Lung (tissue), 12 donors: ENCODE data around the gene PGAM1. TPM values are rescaled to one million over a fixed set of nuclear protein-coding genes. Genes with fewer than 3 reads are reported as not detected.

Experiments
- ATAC-seq: fragments of 200-7000 bp; cut with Tn5 transposase; one replicate; pipeline ENCODE4 v1.9.1; 2020; ENCODE audit warnings: moderate number of reproducible peaks; ENCODE audit not compliant: insufficient read depth, low FRiP score
- DNase-seq, 3 donors: peaks; one replicate each; pipeline ENCODE4 v3.0.0-alpha.2; 2013 to 2017
- H3K27ac ChIP-seq, 2 donors: one replicate each; pipeline ENCODE4 v1.5.1; 2013; ENCODE audit warnings: mild to moderate bottlenecking in 2 of 2, moderate library complexity in 2 of 2, control low read depth in 1 of 2, inconsistent platforms in 1 of 2, low read depth in 1 of 2, low read length in 1 of 2
- H3K27me3 ChIP-seq, 3 donors: one replicate each; pipeline ENCODE4 v1.5.1; 2013; ENCODE audit warnings: low read length in 2 of 3; ENCODE audit not compliant: control insufficient read depth in 3 of 3, insufficient read depth in 3 of 3
- H3K36me3 ChIP-seq, 4 donors: one replicate each; pipeline ENCODE4 v1.5.1; 2013; ENCODE audit warnings: low read length in 4 of 4, mild to moderate bottlenecking in 1 of 4, moderate library complexity in 1 of 4; ENCODE audit not compliant: control insufficient read depth in 4 of 4, insufficient read depth in 4 of 4
- H3K4me1 ChIP-seq, 5 donors: one replicate each; pipeline ENCODE4 v1.5.1; 2013; ENCODE audit warnings: low read length in 5 of 5, mild to moderate bottlenecking in 2 of 5, moderate library complexity in 1 of 5; ENCODE audit not compliant: control insufficient read depth in 5 of 5, insufficient read depth in 5 of 5
- H3K4me3 ChIP-seq: one replicate; pipeline ENCODE4 v1.5.1; 2013; ENCODE audit warnings: mild to moderate bottlenecking, control low read depth, moderate library complexity
- H3K9ac ChIP-seq, 2 donors: one replicate each; pipeline ENCODE4 v1.5.1; 2013; ENCODE audit warnings: low read length in 2 of 2, control low read depth in 1 of 2; ENCODE audit not compliant: insufficient read depth in 1 of 2
- H3K9me3 ChIP-seq, 4 donors: one replicate each; pipeline ENCODE4 v1.5.1; 2013; ENCODE audit warnings: low read length in 3 of 4, mild to moderate bottlenecking in 1 of 4, moderate library complexity in 1 of 4; ENCODE audit not compliant: control insufficient read depth in 4 of 4, insufficient read depth in 3 of 4
- CTCF ChIP-seq: IDR thresholded peaks from 2 replicates; pipeline ENCODE4 v1.5.1; 2012; ENCODE audit warnings: mild to moderate bottlenecking; ENCODE audit errors: control extremely low read depth, extremely low read depth
- WGBS, 2 donors: extraction: QIAGEN DNeasy Blood & Tissue Kit; methylation state at CpG; one replicate each; pipeline ENCODE4 v1.1.7; 2013; 5-methylcytosine and 5-hydroxymethylcytosine counted together
- polyA plus RNA-seq, 2 donors: library from polyadenylated mRNA; stranded (reverse); fragments of 200-250 nt; gene quantifications; one replicate each; pipeline ENCODE4 v1.2.1, GENCODE V29; 2013
- total RNA-seq, 2 donors: library from RNA; depleted of rRNA in 1 of 2; stranded (reverse); fragments of >200 nt in 1 of 2; gene quantifications; one replicate each; pipeline ENCODE4 v1.2.1, GENCODE V29; 2014 to 2021
- donor health status: control.
- donor health status: control.
- donor health status: Bipolar disorder and iron deficiency.
- donor health status: healthy.
- donor health status: DM: yes; HTN: yes; CAD: no.

Gene PGAM1
- total and polyA plus RNA-seq, 4 donors: 49.1 to 280 (median 136) TPM

DNA sequence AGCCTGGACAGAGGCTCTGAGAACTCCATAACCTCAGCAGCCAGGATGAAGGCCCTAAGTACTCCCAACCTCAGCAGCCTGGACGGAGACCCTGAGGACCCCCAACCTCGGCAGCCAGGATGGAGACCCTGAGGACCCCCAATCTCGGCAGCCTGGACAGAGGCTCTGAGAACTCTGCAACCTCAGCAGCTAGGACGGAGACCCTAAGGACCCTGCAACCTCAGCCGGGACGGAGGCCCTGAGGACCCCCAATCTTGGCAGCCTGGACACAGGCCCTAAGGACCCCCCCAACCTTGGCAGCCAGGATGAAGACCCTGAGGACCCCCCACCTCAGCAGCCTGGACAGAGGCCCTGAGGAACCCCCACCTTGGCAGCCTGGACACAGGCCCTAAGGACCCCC lies 41.4 kb upstream of the PGAM1 start:
- no peak overlapping the region for H3K4me3 ChIP-seq
- no peak for TF ChIP-seq CTCF
- H3K9ac ChIP-seq: no peak overlapping the region
- ATAC-seq (no peak), DNase-seq (no peak)
- H3K4me1 ChIP-seq: no peaks in the 10 kb centered on the region
- WGBS, 2 donors: 93 to 98% methylated on average over 6 of the region's 6 CpGs
- peaks cover 0 to 3% (median 0%) of the 10 kb centered on the region in 4 donors for H3K9me3 ChIP-seq
- no peaks in the 10 kb centered on the region for H3K27me3 ChIP-seq
- H3K36me3 ChIP-seq: peaks cover 14 to 50% (median 25%) of the 10 kb centered on the region in 4 donors
- H3K27ac ChIP-seq: no peak overlapping the region

DNA sequence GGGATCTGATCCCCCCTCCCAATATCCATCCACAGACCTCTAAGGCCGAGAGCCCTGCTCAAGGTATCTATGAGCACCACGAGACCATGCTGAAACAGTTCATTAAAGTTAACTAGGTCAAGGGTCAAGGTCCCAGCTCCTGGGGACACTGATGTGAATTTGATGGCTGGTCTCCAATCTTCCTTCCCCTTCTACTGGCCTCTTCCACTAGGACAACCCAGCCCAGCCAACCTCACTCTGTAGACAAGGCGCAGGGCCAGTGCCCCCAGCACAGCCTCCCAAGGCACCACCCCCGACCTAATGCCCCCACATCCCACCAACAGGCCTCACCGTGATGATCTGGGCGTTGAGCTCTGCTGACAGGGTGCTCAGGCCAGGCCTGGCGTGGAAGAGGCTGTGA lies 40.4 kb upstream of the PGAM1 start:
- peaks cover 0 to 2% (median 0%) of the 10 kb centered on the region in 4 donors for H3K9me3 ChIP-seq
- no peak overlapping the region for H3K9ac ChIP-seq
- H3K36me3 ChIP-seq: peaks cover 20 to 52% (median 31%) of the 10 kb centered on the region in 4 donors
- TF ChIP-seq CTCF: no peak
- H3K27me3 ChIP-seq: no peaks in the 10 kb centered on the region
- no peak for ATAC-seq
- H3K4me3 ChIP-seq: no peak overlapping the region
- 94 to 98% methylated on average over 7 of the region's 7 CpGs for WGBS, 2 donors
- H3K27ac ChIP-seq: no peak overlapping the region
- no peaks in the 10 kb centered on the region for H3K4me1 ChIP-seq
- DNase-seq: no peak

DNA sequence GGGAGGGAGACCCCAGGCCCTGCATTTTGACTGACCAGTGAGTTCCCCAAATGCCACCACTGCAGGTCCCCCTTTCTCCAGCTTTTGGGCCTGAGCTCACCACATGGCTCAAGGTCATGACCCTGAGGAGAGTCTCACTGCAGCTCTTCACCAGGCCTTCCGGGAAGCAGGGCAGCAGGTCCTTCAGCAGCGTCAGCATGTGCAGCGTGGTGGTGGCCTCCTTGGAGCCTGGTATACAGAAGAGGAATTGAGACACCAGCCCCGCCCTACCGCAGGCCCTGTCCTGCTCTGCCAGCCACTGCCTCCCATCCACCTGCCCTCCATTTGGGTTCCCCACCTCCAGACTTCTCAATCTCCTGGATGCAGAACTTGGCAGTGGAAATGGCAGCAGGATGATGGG lies 37.8 kb upstream of the PGAM1 start:
- H3K27ac ChIP-seq: no peak overlapping the region
- ATAC-seq (no peak), DNase-seq (no peak)
- TF ChIP-seq CTCF: no peak
- 86 to 94% methylated on average over 5 of the region's 5 CpGs for WGBS, 2 donors
- H3K4me3 ChIP-seq: no peak overlapping the region
- H3K9ac ChIP-seq: no peak overlapping the region
- peaks cover 0 to 2% (median 0%) of the 10 kb centered on the region in 4 donors for H3K9me3 ChIP-seq
- H3K27me3 ChIP-seq: no peaks in the 10 kb centered on the region
- no peaks in the 10 kb centered on the region for H3K4me1 ChIP-seq
- peaks cover 21 to 56% (median 32%) of the 10 kb centered on the region in 4 donors for H3K36me3 ChIP-seq

GRCh38 chr10:97390091-97390490 lies 35.9 kb upstream of the PGAM1 start:
- H3K27me3 ChIP-seq: no peaks in the 10 kb centered on the region
- DNase-seq: no peak
- no peak overlapping the region for H3K4me3 ChIP-seq
- no peak for TF ChIP-seq CTCF
- no peak overlapping the region for H3K27ac ChIP-seq
- H3K4me1 ChIP-seq: no peaks in the 10 kb centered on the region
- no peak for ATAC-seq
- H3K36me3 ChIP-seq: peaks cover 18 to 53% (median 36%) of the 10 kb centered on the region in 4 donors
- peaks cover 0 to 2% (median 0%) of the 10 kb centered on the region in 4 donors for H3K9me3 ChIP-seq
- no peak overlapping the region for H3K9ac ChIP-seq
- 83 to 97% methylated on average over 5 of the region's 5 CpGs for WGBS, 2 donors
